AG09309 (cell line): ENCODE results near the gene MED12L.

ENCODE experiments used
- DNase-seq: peaks from one replicate; pipeline ENCODE4 v3.0.0-alpha.2; 2010; ENCODE audit warnings: low read depth
- H3K4me3 ChIP-seq: 2 replicates; pipeline ENCODE4 v1.5.1; 2011; ENCODE audit warnings: mild to moderate bottlenecking, low read depth, low read length, moderate library complexity; ENCODE audit not compliant: control insufficient read depth
- CTCF ChIP-seq: IDR thresholded peaks from 2 replicates; pipeline ENCODE4 v1.5.1; 2011; ENCODE audit warnings: mild to moderate bottlenecking, low read depth, low read length, inconsistent platforms; ENCODE audit not compliant: insufficient read depth, control insufficient read depth; ENCODE audit errors: missing control alignments

The MED12L gene

GRCh38 chr3:151203051-151203420, 117.6 kb downstream of the MED12L start, which contains the start of gene GPR171:
GPR171 (minus strand) TSS chr3:151203216; CDS start chr3:151199386, 3,830 bp downstream.
- DNase-seq, result no peak
- no peak within 1 kb of the TSS for H3K4me3 ChIP-seq
- no peak for TF ChIP-seq CTCF

- no peak overlapping the region for H3K4me3 ChIP-seq
- DNase-seq, result no peak
- no peak for TF ChIP-seq CTCF
Measured at GRCh38 chr3:151204530-151205402, 119.3 kb downstream of the MED12L start.

- no peak overlapping the region for H3K4me3 ChIP-seq
- no peak for TF ChIP-seq CTCF
- no peak for DNase-seq
Measured at GRCh38 chr3:151205482-151205881, 120.0 kb downstream of the MED12L start.

GRCh38 chr3:151206201-151206600, 120.7 kb downstream of the MED12L start:
- no peak for TF ChIP-seq CTCF
- H3K4me3 ChIP-seq, result no peak overlapping the region
- DNase-seq, result no peak

- H3K4me3 ChIP-seq, result no peak overlapping the region
- no peak for DNase-seq
- TF ChIP-seq CTCF, result no peak
Measured at GRCh38 chr3:151209654-151210053, 124.2 kb downstream of the MED12L start.

- no peak for DNase-seq
- H3K4me3 ChIP-seq, result no peak overlapping the region
- no peak for TF ChIP-seq CTCF
Measured at GRCh38 chr3:151210676-151211381, 125.4 kb downstream of the MED12L start.
